Activated CD8-positive, alpha-beta memory T cell treated with anti-CD3 and anti-CD28 coated beads, Interleukin-2, amount 10 ng/mL, durations not matched to agents 7 days and 5 days (primary cell): ENCODE measurements around the gene CCNK. TPM values are rescaled to one million over a fixed set of nuclear protein-coding genes. Genes with fewer than 3 reads are reported as not detected.

Source experiments
- ATAC-seq: fragments of 150-1000 bp; cut with Tn5 transposase; one replicate; pipeline ENCODE4 v1.10.0; 2021; ENCODE audit warnings: moderate library complexity
- CTCF ChIA-PET: fragments of 350-600 bp; sonication (Branson Sonifier 250); formaldehyde crosslinking; loops from one replicate; lab custom pipeline; 2021; ENCODE audit warnings: antibody characterized with exemption; lab: Charles Lee
- DNase-seq: peaks from one replicate; pipeline ENCODE4 v3.0.0-alpha.2; 2020
- H3K27ac Mint-ChIP-seq: one replicate; pipeline ENCODE4 v1.8.0; 2021; ENCODE audit warnings: mild to moderate bottlenecking, mixed read lengths
- H3K27me3 Mint-ChIP-seq: one replicate; pipeline ENCODE4 v1.8.0; 2021; ENCODE audit warnings: mixed read lengths
- H3K36me3 Mint-ChIP-seq: one replicate; pipeline ENCODE4 v1.8.0; 2021; ENCODE audit warnings: mild to moderate bottlenecking, mixed read lengths
- H3K4me1 Mint-ChIP-seq: one replicate; pipeline ENCODE4 v1.8.0; 2021; ENCODE audit warnings: mixed read lengths
- H3K4me3 Mint-ChIP-seq: one replicate; pipeline ENCODE4 v1.8.0; 2021; ENCODE audit warnings: mild to moderate bottlenecking, moderate library complexity, mixed read lengths
- H3K9me3 Mint-ChIP-seq: one replicate; pipeline ENCODE4 v1.8.0; 2022; ENCODE audit warnings: low read depth, mixed read lengths
- total RNA-seq, 2 experiments: library from RNA; stranded (reverse); gene quantifications; one replicate each; pipeline ENCODE4 v1.2.3, GENCODE V29; 2021

The CCNK gene
- total RNA-seq, 2 experiments from 2014 or later, result 82.9 to 84.3 TPM

DNA sequence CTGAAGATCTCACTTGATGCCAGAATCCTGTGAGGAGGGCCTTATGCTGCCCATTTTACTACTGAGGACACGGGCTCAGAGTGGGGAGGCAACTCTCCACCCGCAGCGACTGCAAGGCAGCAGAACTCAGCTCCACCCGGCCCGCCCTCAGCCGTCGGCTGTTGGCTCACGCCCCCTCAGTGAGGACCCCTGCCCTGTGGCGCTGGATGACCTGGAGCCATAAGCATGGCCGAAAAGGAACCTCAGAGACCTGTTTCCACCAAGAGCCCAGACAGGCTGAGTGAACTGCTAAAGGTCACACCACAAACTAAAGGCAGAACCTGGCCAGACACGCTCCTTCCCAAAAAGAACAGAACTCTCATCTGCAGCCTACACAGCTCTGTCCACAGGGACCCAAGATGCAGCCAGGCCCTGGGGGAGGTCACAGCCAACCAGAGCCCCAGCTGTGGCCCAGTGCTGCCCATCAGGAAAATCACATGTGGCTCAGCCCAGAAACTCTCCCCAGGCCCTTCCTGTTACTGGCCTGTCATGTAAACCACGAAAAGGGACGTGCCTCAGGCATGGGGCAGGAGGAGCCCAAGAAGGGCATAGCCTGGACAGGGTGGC is 32.8 kb downstream of the CCNK start:
- H3K27me3 Mint-ChIP-seq, result no peaks in the 10 kb centered on the region
- DNase-seq (no peak), ATAC-seq (no peak)
- H3K4me1 Mint-ChIP-seq, result no peaks in the 10 kb centered on the region
- H3K9me3 Mint-ChIP-seq, result no peaks in the 10 kb centered on the region
- peaks cover 1% of the 10 kb centered on the region for H3K36me3 Mint-ChIP-seq
- CTCF ChIA-PET, result no interaction called here
- no peak overlapping the region for H3K4me3 Mint-ChIP-seq
- H3K27ac Mint-ChIP-seq, result no peak overlapping the region

- Mint-ChIP-seq H3K27ac (no peak overlapping the region), H3K27me3 (no peaks in the 10 kb centered on the region), H3K36me3 (no peaks in the 10 kb centered on the region), H3K9me3 (no peaks in the 10 kb centered on the region), H3K4me1 (no peaks in the 10 kb centered on the region), H3K4me3 (no peak overlapping the region)
- ATAC-seq, result no peak
- no peak for DNase-seq
- CTCF ChIA-PET, result interaction anchor here (1.4 kb wide), 1 partner anchor 113 kb away, joined by 4 read pairs; no protein-coding TSS in a partner anchor
Observed at GRCh38 chr14:99514552-99515300, 33.5 kb downstream of the CCNK start.

DNA sequence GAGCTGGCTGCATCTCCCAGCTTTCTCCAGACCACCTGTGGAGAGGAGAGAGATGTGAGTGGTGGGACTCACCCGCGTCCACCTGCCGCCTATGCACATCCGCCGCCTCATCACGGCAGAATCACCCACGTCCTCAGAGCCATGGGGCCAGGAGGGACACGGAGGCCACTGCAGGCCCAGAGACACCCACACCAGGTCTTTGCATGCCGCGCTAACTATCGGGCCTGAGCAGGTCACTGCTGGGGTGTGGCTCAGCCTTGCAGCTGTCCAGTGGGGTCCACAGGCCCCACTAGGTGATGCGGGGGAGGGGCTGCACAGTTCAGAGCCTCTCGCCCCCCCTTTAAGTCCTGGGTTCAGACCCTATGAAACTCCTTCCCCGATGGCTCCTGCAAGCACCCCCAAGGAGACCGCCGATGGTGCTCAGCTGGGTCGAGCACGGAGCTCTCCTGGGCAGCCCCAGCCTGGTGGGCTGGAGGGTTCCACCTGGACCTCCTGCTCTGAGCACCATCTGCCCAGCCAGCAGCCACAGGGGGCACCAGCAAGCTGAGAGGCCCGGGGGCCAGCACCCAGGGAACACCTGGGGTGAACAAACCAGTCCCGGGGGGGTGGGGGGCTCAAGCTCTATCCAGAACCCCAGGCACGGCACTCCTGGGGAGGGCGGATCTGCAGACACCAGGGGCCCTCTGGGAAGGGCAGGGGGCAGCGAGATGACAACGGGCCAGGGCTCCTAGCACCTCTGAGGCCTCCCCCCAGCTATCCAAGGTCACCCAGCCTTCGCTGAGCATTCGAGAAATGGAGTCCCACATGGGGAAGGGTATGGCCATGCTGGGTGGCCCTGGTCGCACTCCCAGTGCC is 34.3 kb downstream of the CCNK start:
- H3K4me1 Mint-ChIP-seq, result no peaks in the 10 kb centered on the region
- CTCF ChIA-PET, result interaction anchor here (1.4 kb wide), 1 partner anchor 113 kb away, joined by 4 read pairs; no protein-coding TSS in a partner anchor

GRCh38 chr14:99516156-99516870 is 35.1 kb downstream of the CCNK start:
- DNase-seq, result no peak
- no peak overlapping the region for H3K4me3 Mint-ChIP-seq
- no peaks in the 10 kb centered on the region for H3K9me3 Mint-ChIP-seq
- no peak for ATAC-seq
- CTCF ChIA-PET, result interaction anchor here (1.4 to 3.3 kb wide), 4 partner anchors 8 to 112 kb away, joined by 3 to 13 read pairs (median 4); partner anchors contain the start of genes CCNK and SETD3
- H3K27me3 Mint-ChIP-seq, result no peaks in the 10 kb centered on the region
- no peaks in the 10 kb centered on the region for H3K36me3 Mint-ChIP-seq
- no peak overlapping the region for H3K27ac Mint-ChIP-seq
- H3K4me1 Mint-ChIP-seq, result no peaks in the 10 kb centered on the region

More for the DNA sequence above, 34.3 kb downstream of the CCNK start:
- no peak for DNase-seq
- Mint-ChIP-seq H3K27ac (no peak overlapping the region), H3K27me3 (no peaks in the 10 kb centered on the region), H3K36me3 (no peaks in the 10 kb centered on the region), H3K4me3 (no peak overlapping the region), H3K9me3 (no peaks in the 10 kb centered on the region)
- no peak for ATAC-seq

DNA sequence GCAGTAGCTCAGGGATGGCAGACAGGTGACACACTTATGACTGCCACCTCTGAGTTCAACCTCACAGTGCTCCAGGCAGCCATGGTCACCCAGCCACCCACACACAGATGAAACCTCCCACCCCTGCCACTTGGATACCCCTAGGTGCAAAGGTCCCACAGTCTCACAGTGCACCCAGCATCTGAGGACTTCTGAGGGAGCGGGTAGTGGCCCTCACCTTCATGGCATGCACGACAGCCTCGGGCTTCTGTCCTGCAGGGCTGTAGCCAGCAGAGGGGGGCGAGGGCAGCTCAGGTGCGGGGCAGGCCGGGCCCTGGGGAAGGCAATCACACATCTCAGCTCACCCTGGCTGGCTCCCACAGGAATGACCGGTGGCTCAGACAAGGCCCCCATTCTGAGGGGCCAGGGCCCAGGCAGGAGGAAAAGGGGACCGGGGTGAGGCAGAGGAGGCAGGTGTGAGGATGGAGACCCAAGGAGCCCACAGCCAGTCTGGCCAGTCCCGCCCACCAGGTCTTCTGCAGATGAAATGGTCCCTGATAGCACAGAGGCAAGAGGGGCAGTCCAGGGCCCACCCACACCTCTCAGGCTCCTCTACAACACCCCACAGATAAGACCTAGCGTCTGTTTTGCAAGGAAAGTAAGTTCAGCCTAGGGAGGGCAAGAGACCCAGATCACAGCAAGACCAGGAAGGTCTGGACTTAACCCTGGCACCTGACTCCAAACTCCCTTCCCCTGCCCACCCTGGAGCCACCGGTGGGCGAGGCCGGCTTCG is 35.8 kb downstream of the CCNK start:
- Mint-ChIP-seq H3K27ac (no peak overlapping the region), H3K27me3 (no peaks in the 10 kb centered on the region), H3K4me1 (no peaks in the 10 kb centered on the region), H3K9me3 (no peaks in the 10 kb centered on the region), H3K36me3 (no peaks in the 10 kb centered on the region), H3K4me3 (no peak overlapping the region)
- CTCF ChIA-PET, result interaction anchor here (1.4 to 3.3 kb wide), 3 partner anchors 9 to 111 kb away, joined by 3 to 13 read pairs (median 4); partner anchors contain the start of genes CCNK and SETD3
- DNase-seq (no peak), ATAC-seq (no peak)

- Mint-ChIP-seq H3K9me3 (no peaks in the 10 kb centered on the region), H3K36me3 (no peaks in the 10 kb centered on the region), H3K27me3 (no peaks in the 10 kb centered on the region), H3K27ac (no peak overlapping the region), H3K4me3 (no peak overlapping the region), H3K4me1 (no peaks in the 10 kb centered on the region)
- no peak for ATAC-seq
- no peak for DNase-seq
- CTCF ChIA-PET, result interaction anchor here (1.0 to 3.3 kb wide), 4 partner anchors 10 to 111 kb away, joined by 3 to 13 read pairs (median 4); partner anchors contain the start of genes CCNK and SETD3
Observed at GRCh38 chr14:99517643-99518381, 36.6 kb downstream of the CCNK start.

DNA sequence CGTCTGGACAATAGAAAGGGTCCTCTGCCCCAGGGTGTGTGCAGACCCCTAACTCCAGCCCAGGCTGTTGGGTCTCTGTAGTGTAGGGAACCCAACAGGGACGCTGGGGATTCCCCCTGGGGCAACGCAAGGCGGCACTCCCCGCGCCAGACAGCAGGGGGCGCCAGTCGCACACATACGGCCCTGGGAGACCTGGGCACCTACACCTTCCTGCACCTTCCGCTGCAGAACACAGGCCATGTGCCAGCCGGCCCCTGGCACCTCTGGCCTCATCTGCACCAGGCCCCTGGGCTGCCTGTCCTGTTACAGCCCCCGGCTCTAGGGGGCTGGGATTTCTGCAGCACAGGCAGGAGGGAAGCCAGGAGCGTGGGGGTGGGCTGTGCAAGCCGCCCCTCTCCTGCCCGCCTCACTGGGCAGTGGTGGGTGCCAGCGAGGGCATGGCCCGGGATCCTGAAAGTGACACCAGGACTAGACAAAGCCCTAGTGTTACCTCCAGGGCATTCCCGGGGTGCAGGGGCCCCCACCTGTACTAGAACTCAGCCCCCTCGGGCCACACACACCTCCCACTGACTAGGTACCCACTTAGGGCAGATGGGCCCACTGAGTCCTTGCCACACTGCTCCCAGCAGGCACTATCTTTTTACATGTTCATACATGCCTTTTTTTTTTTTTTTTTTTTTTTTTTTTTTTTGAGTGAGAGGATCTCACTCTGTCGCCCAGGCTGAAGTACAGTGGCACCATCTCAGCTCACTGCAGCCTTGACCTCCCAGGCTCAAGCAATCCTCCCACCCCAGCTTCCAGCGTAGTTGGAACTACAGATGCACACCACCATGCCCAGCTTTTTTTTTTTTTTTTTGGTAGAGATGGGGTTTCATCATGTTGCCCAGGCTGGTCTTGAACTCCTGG is 37.5 kb downstream of the CCNK start:
- Mint-ChIP-seq H3K27ac (no peak overlapping the region), H3K27me3 (no peaks in the 10 kb centered on the region), H3K36me3 (no peaks in the 10 kb centered on the region), H3K4me3 (no peak overlapping the region), H3K9me3 (no peaks in the 10 kb centered on the region), H3K4me1 (no peaks in the 10 kb centered on the region)
- ATAC-seq (peak; percentile 83), DNase-seq (peak; percentile 85)
- CTCF ChIA-PET, result interaction anchor here (0.6 to 3.3 kb wide), 8 partner anchors 14 to 336 kb away, joined by 3 to 13 read pairs (median 4); no protein-coding TSS in a partner anchor

DNA sequence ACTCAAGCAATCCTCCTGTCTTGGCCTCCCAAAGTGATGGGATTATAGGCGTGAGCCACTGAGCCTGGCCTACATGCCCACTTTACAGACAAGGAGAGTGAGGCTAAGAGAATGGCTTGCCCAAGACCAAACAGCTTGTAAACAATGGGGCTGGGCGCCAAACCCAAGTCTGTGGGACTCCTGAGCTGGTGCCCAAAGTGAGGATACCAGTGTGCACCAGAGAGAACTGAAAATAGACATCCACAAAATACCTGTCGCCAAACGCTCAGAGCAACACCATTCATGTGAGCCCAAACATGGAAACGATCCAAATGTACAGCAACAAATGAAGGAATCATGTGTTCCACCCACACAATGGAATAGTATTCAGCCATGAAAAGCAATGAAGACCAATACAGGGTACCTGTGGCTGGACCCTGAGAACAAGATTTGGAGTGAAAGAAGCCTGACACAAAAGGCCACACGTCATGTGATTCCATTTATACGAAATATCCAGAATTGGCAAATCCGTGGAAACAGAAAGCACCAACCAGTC is 38.2 kb downstream of the CCNK start:
- Mint-ChIP-seq H3K36me3 (no peaks in the 10 kb centered on the region), H3K27me3 (no peaks in the 10 kb centered on the region), H3K9me3 (no peaks in the 10 kb centered on the region), H3K4me1 (no peaks in the 10 kb centered on the region), H3K4me3 (no peak overlapping the region), H3K27ac (no peak overlapping the region)
- no peak for ATAC-seq
- no peak for DNase-seq
- CTCF ChIA-PET, result interaction anchor here (0.6 to 3.3 kb wide), 7 partner anchors 25 to 335 kb away, joined by 3 to 13 read pairs (median 4); no protein-coding TSS in a partner anchor

DNA sequence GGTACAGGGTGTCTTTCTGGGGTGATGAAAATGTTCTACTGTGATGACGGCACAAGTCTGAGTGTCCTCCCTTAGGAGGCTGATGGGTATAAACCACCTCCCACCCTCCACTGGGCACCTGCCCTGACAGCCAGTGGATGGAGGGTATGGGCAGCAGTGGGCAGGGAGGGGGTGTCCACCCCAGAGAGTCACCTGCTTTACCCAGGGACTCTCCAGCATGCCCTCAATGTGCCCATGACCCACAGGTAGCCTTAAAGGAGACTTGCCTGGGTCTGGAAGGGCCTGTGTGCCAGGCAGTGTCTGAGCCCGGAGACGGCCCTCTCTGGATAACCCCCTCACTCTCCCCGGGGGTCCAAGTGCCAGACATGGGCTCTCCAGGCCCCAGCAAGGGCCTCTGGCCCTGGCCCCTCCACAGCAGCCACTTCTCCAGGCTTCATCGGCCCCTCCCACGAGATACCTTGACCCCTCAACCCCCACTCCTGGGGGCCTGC is 38.8 kb downstream of the CCNK start:
- Mint-ChIP-seq H3K4me1 (no peaks in the 10 kb centered on the region), H3K27me3 (no peaks in the 10 kb centered on the region), H3K27ac (no peak overlapping the region), H3K4me3 (no peak overlapping the region), H3K36me3 (no peaks in the 10 kb centered on the region), H3K9me3 (no peaks in the 10 kb centered on the region)
- ATAC-seq, result no peak
- CTCF ChIA-PET, result interaction anchor here (0.9 to 3.3 kb wide), 4 partner anchors 26 to 108 kb away, joined by 3 to 13 read pairs (median 4); no protein-coding TSS in a partner anchor
- DNase-seq, result no peak

GRCh38 chr14:99520571-99521081 is 39.4 kb downstream of the CCNK start:
- Mint-ChIP-seq H3K27me3 (no peaks in the 10 kb centered on the region), H3K9me3 (no peaks in the 10 kb centered on the region), H3K36me3 (no peaks in the 10 kb centered on the region), H3K4me1 (peaks cover 4% of the 10 kb centered on the region), H3K27ac (no peak overlapping the region), H3K4me3 (no peak overlapping the region)
- ATAC-seq (no peak), DNase-seq (no peak)
- CTCF ChIA-PET, result no interaction called here
